ENCODE measurements around the gene IDH1.

IDH1 gene

GRCh38 chr2:208204166-208204565, 50.7 kb downstream of the IDH1 start:
- Histone ChIP-seq H3K4me3 (ENCODE audit: low read length) (no peak overlapping the region), H3K9me3 (ENCODE audit: control insufficient read depth, low read depth, low read length) (no peaks in the 10 kb centered on the region), H3K27ac (ENCODE audit: low read length) (no peak overlapping the region), H3K36me3 (ENCODE audit: control insufficient read depth, low read depth, low read length) (no peaks in the 10 kb centered on the region), H3K4me1 (ENCODE audit: control insufficient read depth, low read depth, low read length) (no peaks in the 10 kb centered on the region), H3K27me3 (ENCODE audit: control insufficient read depth, insufficient read depth, low read length) (no peaks in the 10 kb centered on the region), H3K9ac (ENCODE audit: low read length) (no peak overlapping the region)

DNA sequence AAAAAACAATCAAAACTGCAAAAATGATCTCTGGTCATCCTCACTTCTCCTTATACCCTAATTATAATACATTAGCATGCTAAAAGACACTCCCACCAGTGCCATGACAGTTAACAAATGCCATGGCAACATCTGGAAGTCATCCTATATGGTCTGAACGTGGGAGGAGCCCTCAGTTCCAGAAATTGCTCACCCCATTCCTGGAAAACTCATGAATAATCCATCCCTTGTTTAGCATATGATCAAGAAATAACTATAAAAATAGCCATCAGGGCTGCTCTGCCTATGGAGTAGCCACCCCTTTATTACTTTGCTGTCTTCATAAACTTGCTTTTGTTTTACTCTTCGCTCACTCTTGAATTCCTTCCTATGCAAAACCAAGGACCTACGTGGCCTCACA, 59.3 kb downstream of the IDH1 start:
- Histone ChIP-seq H3K9ac (ENCODE audit: low read length) (no peak overlapping the region), H3K27ac (ENCODE audit: low read length) (no peak overlapping the region), H3K4me1 (ENCODE audit: control insufficient read depth, low read depth, low read length) (no peaks in the 10 kb centered on the region), H3K4me3 (ENCODE audit: low read length) (no peak overlapping the region), H3K27me3 (ENCODE audit: control insufficient read depth, insufficient read depth, low read length) (no peaks in the 10 kb centered on the region), H3K36me3 (ENCODE audit: control insufficient read depth, low read depth, low read length) (no peaks in the 10 kb centered on the region), H3K9me3 (ENCODE audit: control insufficient read depth, low read depth, low read length) (no peaks in the 10 kb centered on the region)

- Histone ChIP-seq H3K27ac (ENCODE audit: low read length) (no peak overlapping the region), H3K36me3 (ENCODE audit: control insufficient read depth, low read depth, low read length) (no peaks in the 10 kb centered on the region), H3K9ac (ENCODE audit: low read length) (no peak overlapping the region), H3K4me3 (ENCODE audit: low read length) (no peak overlapping the region), H3K27me3 (ENCODE audit: control insufficient read depth, insufficient read depth, low read length) (no peaks in the 10 kb centered on the region), H3K4me1 (ENCODE audit: control insufficient read depth, low read depth, low read length) (peaks cover 6% of the 10 kb centered on the region), H3K9me3 (ENCODE audit: control insufficient read depth, low read depth, low read length) (no peaks in the 10 kb centered on the region)
These were observed 62.1 kb downstream of the IDH1 start for GRCh38 chr2:208192611-208193236.

DNA sequence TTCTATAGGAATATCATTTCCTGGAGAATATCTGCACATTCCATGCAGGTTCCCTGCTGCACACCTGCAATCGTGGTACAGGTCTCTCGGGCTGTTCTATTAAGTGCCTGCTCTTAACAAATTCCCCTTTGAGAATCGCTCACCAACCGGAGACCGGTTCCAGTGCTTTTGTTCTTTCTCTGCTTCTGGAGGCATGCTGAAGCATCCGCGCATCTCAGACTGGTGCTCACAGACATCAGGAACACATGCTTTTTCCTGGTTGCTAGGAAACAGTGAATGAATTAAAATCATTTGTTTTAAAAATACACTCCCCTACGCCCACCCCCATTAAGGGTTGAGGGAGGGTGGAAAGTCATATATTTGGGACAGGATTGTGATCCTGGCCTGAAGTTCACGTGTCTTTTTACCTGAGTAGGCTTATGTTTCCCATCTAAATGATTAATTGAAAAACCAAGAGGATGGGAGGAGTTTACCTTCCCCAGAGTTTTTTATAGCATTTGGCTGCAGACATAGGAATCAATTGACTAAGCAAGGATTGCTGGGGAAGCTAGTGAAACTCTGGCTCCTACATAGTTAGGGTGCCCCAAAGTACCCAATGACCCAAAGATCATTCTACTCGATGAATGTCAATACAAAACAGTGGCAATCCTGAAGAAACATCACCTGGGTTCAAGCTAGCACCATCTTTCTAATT, 64.9 kb downstream of the IDH1 start, which contains the start of gene C2orf80:
Gene C2orf80, minus strand, starts transcription at position 221 of the 694 bp plus-strand sequence. CDS start 3,044 bp downstream, outside the sequence.
- Histone ChIP-seq H3K9me3 (ENCODE audit: control insufficient read depth, low read depth, low read length) (no peaks in the 10 kb centered on the region), H3K27me3 (ENCODE audit: control insufficient read depth, insufficient read depth, low read length) (no peaks in the 10 kb centered on the region), H3K36me3 (ENCODE audit: control insufficient read depth, low read depth, low read length) (no peaks in the 10 kb centered on the region), H3K9ac (ENCODE audit: low read length) (no peak within 1 kb of the TSS), H3K27ac (ENCODE audit: low read length) (no peak within 1 kb of the TSS), H3K4me1 (ENCODE audit: control insufficient read depth, low read depth, low read length) (peaks cover 22% of the 10 kb centered on the region), H3K4me3 (ENCODE audit: low read length) (no peak within 1 kb of the TSS)

DNA sequence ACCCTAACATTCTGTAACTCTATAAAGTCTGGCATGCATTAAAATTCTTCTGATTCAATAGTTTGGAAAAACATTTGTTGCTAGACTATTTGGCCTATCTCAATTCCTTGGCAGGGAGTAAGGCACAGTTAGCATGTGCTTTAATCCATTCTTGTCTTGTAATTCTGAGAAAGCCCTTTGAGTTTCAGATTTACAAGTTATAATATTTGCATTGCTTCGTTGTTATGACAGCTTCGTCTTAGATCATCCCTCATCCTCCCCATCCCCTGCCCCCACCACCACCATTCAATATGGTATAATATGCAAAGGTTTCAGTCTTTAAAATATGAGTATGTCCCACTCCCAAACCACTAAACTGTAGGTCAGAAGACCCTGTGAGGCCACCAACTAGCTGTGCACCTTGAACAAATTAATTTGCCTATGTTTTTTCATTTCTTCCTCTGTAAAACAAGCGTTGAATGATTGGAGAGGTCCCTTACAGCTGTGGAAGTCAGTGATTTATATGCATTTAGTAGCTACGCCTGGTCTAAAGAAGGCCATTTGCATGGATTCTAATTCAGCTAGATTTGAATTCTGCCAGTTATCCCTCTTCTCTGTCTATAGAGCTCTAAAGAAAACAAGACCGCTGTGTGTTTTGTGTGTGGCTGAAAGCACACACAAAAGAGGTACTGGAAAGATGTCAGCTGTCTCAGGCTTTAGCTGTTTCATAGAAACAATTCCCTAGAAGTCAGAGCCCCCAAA, 65.6 kb downstream of the IDH1 start:
- H3K9me3 ChIP-seq (ENCODE audit: control insufficient read depth, low read depth, low read length) = no peaks in the 10 kb centered on the region
- H3K4me3 ChIP-seq (ENCODE audit: low read length) = no peak overlapping the region
- H3K4me1 ChIP-seq (ENCODE audit: control insufficient read depth, low read depth, low read length) = peaks cover 30% of the 10 kb centered on the region
- H3K27ac ChIP-seq (ENCODE audit: low read length) = no peak overlapping the region
- no peak overlapping the region for H3K9ac ChIP-seq (ENCODE audit: low read length)
- no peaks in the 10 kb centered on the region for H3K36me3 ChIP-seq (ENCODE audit: control insufficient read depth, low read depth, low read length)
- no peaks in the 10 kb centered on the region for H3K27me3 ChIP-seq (ENCODE audit: control insufficient read depth, insufficient read depth, low read length)

DNA sequence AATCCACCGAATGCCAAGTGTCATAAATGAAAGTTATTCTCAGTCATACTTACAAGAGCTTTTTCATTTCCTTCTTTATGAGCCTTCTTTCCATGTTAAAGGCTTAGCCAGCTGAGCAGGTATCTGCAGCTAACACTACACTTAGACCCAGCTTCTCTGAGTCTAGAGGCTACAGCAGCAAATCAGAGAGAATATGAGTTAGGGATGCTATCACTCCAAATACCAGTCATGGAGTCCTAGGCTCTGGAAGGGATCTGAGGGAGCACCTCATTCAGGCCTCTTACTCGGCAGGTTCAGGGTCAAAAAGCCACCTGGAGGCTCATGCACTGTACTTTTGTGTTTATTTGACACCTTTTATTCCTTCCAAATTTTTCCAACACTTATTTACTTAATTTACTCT, 68.0 kb downstream of the IDH1 start:
- H3K9ac ChIP-seq (ENCODE audit: low read length) = no peak overlapping the region
- H3K27ac ChIP-seq (ENCODE audit: low read length) = no peak overlapping the region
- no peaks in the 10 kb centered on the region for H3K36me3 ChIP-seq (ENCODE audit: control insufficient read depth, low read depth, low read length)
- no peaks in the 10 kb centered on the region for H3K9me3 ChIP-seq (ENCODE audit: control insufficient read depth, low read depth, low read length)
- H3K27me3 ChIP-seq (ENCODE audit: control insufficient read depth, insufficient read depth, low read length) = no peaks in the 10 kb centered on the region
- H3K4me3 ChIP-seq (ENCODE audit: low read length) = no peak overlapping the region
- H3K4me1 ChIP-seq (ENCODE audit: control insufficient read depth, low read depth, low read length) = peaks cover 42% of the 10 kb centered on the region

- Histone ChIP-seq H3K36me3 (ENCODE audit: control insufficient read depth, low read depth, low read length) (no peaks in the 10 kb centered on the region), H3K4me1 (ENCODE audit: control insufficient read depth, low read depth, low read length) (peaks cover 42% of the 10 kb centered on the region), H3K27ac (ENCODE audit: low read length) (no peak overlapping the region), H3K4me3 (ENCODE audit: low read length) (no peak overlapping the region), H3K9ac (ENCODE audit: low read length) (no peak overlapping the region), H3K9me3 (ENCODE audit: control insufficient read depth, low read depth, low read length) (no peaks in the 10 kb centered on the region), H3K27me3 (ENCODE audit: control insufficient read depth, insufficient read depth, low read length) (no peaks in the 10 kb centered on the region)
These were observed 68.4 kb downstream of the IDH1 start for GRCh38 chr2:208186465-208186864.

Measured in iPS-18a (cell line).